MG63 (cell line): ENCODE results near the gene GNA12. TPM values are rescaled to one million over a fixed set of nuclear protein-coding genes. Genes with fewer than 3 reads are reported as not detected.

Experiments used
- DNase-seq: peaks from one replicate; pipeline ENCODE4 v3.0.0-alpha.2; 2020
- H3K27me3 ChIP-seq: fragments of 250-450 bp; sonication (Bioruptor Pico); 2 replicates; pipeline ENCODE4 v1.5.1; 2020; ENCODE audit warnings: mild to moderate bottlenecking, moderate library complexity
- H3K36me3 ChIP-seq: fragments of 250-450 bp; sonication (Bioruptor Pico); 2 replicates; pipeline ENCODE4 v1.5.1; 2020; ENCODE audit warnings: mild to moderate bottlenecking, moderate library complexity
- H3K4me3 ChIP-seq: fragments of 250-450 bp; sonication (Bioruptor Pico); 2 replicates; pipeline ENCODE4 v1.5.1; 2020; ENCODE audit warnings: mild to moderate bottlenecking, moderate library complexity
- H3K9me3 ChIP-seq: fragments of 250-450 bp; sonication (Bioruptor Pico); 2 replicates; pipeline ENCODE4 v1.5.1; 2020; ENCODE audit warnings: mild to moderate bottlenecking, moderate library complexity
- total RNA-seq: library from RNA; depleted of rRNA; stranded (reverse); fragments of >200 nt; shearing (Covaris generic); gene quantifications from 2 replicates; pipeline ENCODE4 v1.2.3, GENCODE V29; 2014; ENCODE audit warnings: low replicate concordance

The GNA12 gene
- total RNA-seq, 1 experiment from 2014 or later = 49.1 TPM

DNA sequence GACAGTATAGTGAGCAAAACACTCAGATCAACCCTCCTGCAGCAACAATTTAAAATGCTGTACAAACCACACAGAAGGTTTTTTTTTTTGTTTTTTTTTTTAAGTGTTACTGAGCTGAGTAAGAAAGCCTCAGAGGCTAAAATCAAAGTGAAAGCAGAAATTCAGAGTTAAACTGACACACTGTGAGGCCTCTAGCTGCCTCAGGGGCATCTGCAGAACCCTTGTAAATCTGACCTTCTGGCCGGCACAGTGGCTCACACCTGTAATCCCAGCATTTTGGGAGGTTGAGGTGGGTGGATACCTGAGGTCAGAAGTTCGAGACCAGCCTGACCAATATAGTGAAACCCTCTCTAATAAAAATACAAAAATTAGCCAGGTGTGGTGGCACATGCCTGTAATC lies 7.4 kb upstream of the GNA12 start:
- no peak overlapping the region for H3K4me3 ChIP-seq
- no peak for DNase-seq
- H3K36me3 ChIP-seq = no peaks in the 10 kb centered on the region
- H3K27me3 ChIP-seq = no peaks in the 10 kb centered on the region
- H3K9me3 ChIP-seq = no peaks in the 10 kb centered on the region

DNA sequence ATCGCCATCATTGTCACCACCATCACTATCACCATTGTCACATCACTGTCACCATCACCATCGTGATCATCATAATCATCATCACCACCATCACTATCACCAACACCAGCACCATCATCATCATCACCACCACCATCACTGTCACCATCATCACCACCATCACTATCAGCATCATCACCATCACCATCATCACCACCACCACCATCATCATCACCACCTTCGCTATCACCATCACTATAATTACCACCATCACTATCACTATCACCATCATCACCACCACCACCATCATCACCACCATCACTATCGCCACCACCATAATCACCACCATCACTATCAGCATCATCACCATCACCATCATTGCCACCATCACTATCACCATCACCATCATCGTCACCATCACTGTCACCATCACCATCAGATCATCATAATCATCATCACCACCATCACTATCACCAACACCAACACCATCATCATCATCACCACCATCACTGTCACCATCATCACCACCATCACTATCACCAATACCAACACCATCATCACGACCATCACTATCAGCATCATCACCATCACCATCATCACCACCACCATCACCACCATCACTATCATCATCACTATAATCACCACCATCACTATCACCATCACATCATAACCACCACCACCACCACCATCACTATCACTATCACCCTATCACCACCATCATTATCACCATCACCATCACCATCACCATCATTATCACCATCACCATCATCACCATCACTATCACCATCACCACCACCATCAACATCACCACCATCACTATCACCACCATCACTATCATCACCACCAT lies 6.0 kb upstream of the GNA12 start:
- peaks cover 4% of the 10 kb centered on the region; the same call in 1 of the 2 replicates for H3K9me3 ChIP-seq
- H3K36me3 ChIP-seq = no peaks in the 10 kb centered on the region
- no peak for DNase-seq
- no peak overlapping the region for H3K4me3 ChIP-seq
- no peaks in the 10 kb centered on the region for H3K27me3 ChIP-seq

DNA sequence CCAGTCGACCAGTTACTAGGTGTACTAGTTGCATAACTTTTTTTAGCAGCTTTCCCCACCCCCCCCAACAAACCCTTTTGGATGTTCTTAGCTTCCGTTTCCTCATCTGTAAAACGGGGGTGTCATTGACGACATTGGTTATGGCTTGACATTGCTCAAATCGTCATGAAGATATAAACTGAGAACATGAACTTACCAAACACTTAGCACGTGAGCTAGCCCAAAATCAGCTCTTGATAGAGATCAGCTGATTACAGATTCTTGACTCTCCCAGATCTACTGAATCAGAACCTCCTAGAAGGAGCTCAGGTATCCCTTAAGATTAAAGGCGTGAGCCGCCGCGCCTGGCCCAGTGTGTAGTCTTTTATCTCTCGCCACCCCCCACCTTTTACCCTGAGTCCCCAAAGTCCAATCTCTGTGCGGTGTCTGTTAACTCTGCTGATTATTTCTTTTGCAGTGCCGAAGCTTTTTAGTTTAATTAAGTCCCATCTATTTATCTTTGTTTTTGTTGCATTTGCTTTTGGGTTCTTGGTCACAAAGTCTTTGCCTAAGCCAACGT lies 1.0 kb upstream of the GNA12 start:
- peaks cover 18% of the 10 kb centered on the region for H3K36me3 ChIP-seq
- H3K27me3 ChIP-seq = no peaks in the 10 kb centered on the region
- no peak for DNase-seq
- peak overlapping the region; percentile 46; the same call in 1 of the 2 replicates for H3K4me3 ChIP-seq
- peaks cover 4% of the 10 kb centered on the region; the same call in 1 of the 2 replicates for H3K9me3 ChIP-seq

DNA sequence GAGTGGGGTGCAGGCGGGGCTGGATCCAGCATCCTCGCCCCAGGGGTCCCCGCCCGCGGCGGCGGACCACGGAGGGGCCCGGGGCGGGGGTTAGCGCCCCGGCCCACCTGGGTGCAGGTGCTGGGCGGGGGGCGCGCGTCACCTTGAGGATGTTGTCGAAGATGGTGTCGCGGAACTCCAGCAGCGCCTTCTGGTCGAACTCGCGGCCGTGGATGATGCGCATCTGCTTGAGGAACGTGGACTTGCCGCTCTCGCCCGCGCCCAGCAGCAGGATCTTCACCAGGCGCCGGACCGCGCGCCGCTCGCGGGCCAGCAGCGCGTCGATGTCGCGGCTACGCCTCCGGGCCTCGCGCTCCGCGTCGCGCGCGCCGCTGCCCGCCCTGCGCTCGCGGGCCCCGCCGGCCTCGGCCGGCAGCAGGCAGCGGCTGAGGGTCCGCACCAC lies 376 bp downstream of the GNA12 start:
- Histone ChIP-seq H3K4me3 (peak overlapping the region; percentile 57), H3K36me3 (peaks cover 25% of the 10 kb centered on the region), H3K27me3 (no peaks in the 10 kb centered on the region), H3K9me3 (peaks cover 4% of the 10 kb centered on the region; the same call in 1 of the 2 replicates)
- DNase-seq = peak; percentile 24

DNA sequence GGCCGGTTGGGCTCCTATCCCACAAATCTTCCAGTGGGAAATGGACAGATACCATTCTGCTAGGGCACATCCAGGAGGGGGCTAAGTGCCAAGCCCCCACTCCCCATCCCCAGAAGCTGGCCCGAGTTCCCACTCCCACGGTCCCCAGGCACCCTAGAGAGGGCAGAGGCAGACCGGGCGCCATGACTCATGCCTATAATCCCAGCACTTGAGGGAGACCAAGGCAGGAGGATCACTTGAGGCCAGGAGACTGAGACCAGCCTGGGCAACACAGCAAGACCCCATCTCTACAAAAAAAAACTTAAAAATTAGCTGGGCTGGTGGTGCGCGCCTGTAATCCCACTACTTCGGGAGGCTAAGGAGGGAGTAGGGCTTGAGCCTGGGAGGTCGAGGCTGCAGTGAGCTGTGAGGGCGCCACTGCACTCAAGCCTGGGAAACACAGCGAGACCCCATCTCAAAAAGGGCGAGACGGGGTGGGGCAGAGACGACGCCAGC lies 870 bp downstream of the GNA12 start:
- Histone ChIP-seq H3K36me3 (peaks cover 25% of the 10 kb centered on the region), H3K27me3 (no peaks in the 10 kb centered on the region), H3K4me3 (peak overlapping the region; percentile 57), H3K9me3 (peaks cover 4% of the 10 kb centered on the region; the same call in 1 of the 2 replicates)
- DNase-seq = peak; percentile 16

DNA sequence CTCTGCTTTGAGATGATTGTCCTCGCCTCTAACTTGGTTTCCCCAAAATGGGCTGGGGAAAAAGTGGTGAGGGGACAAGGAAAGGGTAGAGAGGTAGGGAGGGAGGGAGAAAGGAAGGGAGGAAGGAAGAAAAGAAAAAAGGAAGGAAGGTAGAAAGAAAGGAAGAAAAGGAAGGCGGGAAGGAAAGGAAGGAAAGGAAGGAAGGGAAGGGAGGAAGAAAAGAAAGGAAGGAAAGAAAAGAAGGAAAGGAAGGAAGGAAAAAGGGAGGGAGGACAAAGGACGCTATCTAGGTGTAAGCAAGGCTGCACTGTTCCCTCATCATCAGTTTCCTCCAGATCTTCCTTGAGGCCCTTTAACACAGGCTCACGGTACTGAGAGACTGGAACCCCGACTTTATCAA lies 2.2 kb downstream of the GNA12 start:
- no peak overlapping the region for H3K4me3 ChIP-seq
- DNase-seq = no peak
- H3K9me3 ChIP-seq = peaks cover 4% of the 10 kb centered on the region; the same call in 1 of the 2 replicates
- H3K27me3 ChIP-seq = no peaks in the 10 kb centered on the region
- H3K36me3 ChIP-seq = peaks cover 25% of the 10 kb centered on the region

DNA sequence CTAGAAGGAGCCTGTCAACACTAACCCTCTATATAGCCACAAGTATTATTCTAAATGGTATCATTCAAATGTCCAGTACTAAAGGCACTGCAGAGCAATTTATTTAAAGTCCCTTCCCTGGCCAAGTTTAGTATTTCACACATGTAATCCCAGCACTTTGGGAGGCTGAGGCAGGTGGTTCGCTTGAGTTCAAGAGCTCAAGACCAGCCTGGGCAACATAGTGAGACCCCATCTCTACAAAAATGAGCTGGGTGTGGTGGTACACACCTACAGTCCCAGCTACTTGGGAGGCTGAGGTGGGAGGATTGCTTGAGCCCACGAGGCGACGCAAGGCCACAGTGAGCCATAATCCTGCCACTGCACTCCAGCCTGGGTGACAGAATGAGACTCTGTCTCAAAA lies 3.6 kb downstream of the GNA12 start:
- DNase-seq = no peak
- Histone ChIP-seq H3K27me3 (no peaks in the 10 kb centered on the region), H3K4me3 (no peak overlapping the region), H3K36me3 (peaks cover 34% of the 10 kb centered on the region), H3K9me3 (no peaks in the 10 kb centered on the region)

DNA sequence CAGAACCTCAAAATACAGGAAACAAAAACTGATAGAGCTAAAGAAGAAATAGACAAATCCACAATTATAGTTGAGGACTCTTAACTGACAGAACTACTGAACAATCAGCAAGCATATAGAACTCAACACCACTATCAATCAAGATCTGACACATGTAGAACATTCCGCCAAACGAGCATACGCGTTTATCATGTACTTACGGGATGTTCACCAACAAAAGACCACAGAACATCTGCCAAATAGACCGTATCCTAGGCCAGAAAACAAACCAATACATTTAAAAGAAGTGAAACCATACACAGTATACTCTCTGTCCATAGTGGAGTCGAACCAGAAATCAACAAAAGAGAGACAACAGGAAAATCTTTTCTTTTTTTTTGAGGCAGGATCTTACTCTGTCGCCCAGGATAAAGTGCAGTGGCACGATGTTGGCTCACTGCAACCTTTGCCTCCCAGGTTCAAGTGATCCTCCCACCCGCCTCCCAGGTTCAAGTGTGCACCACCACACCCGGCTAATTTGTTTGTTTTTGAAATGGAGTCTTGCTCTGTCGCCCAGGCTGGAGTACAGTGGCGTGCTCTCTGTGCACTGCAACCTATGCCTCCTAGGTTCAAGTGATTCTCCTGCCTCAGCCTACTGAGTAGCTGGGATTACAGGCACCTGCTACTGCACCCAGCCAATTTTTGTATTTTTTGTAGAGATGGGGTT lies 5.1 kb downstream of the GNA12 start:
- DNase-seq = no peak
- Histone ChIP-seq H3K36me3 (peaks cover 44% of the 10 kb centered on the region), H3K27me3 (no peaks in the 10 kb centered on the region), H3K4me3 (no peak overlapping the region), H3K9me3 (no peaks in the 10 kb centered on the region)

DNA sequence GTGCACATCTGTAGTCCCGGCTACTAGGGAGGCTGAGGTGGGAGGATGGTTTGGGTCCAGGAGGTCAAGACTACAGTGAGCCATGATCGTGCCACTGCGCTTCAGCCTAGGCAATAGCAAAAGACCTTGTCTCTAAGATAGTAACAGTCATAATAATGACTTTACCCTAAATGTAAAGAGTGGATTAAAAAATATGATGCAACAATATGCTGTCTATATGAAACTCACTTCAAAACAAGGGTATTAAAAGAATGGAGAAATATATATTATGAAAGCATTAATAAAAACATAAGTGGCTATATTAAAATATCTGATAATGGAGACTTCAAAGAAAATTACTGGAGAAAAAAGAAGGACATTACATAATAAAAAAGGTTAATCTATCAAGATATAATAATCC lies 5.7 kb downstream of the GNA12 start:
- Histone ChIP-seq H3K36me3 (peaks cover 44% of the 10 kb centered on the region), H3K9me3 (no peaks in the 10 kb centered on the region), H3K27me3 (no peaks in the 10 kb centered on the region), H3K4me3 (no peak overlapping the region)
- DNase-seq = no peak

DNA sequence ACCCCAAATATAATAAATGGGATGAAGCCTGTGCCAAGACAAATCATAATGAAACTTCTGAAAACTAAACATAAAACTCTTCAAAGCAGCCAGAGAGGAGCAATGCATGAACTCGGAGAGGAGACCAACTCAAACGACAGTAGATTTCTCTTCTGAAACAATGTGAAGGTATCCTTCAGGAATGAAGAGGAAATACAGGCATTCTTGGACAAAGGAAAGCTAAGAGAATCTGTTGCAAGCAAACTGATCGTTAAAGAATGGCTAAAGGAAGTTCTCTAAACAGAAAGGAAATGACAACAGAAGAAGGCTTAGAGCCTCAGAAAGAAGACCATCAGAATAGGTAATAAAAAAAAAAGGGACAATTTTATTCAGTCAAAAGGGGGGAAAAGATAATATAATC lies 6.6 kb downstream of the GNA12 start:
- no peak for DNase-seq
- Histone ChIP-seq H3K27me3 (no peaks in the 10 kb centered on the region), H3K9me3 (no peaks in the 10 kb centered on the region), H3K4me3 (peak overlapping the region; percentile 12; the same call in 1 of the 2 replicates), H3K36me3 (peaks cover 40% of the 10 kb centered on the region)

DNA sequence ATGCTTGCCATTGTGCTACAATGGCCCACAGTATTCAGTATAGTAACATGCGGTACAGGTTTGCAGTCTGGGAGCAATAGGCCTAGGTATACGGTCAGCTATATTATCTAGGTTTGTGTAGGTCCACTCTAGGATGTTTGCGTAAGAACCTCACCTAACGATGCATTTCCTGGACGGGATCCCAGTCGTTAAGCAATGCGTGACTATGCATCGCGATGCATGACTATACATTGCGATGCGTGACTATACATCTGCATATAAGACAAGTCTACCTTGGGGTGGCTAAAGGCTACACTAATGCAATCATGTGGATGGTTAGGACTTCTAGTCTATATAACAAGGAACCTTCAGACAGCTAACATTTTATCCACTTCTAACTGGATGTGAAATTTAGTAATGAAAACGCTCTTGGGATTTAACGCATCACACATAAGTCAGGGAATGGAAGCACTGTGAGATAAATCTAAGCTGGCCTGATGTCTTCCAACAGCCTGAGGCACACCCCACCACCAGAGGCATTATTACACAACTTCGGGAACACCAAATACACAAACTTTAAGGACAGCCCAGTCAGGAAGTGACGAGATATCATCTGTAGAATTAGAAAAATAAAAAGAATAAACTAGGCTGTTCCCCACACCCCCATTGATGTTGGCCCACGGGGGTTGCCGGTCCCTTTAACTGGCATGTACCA lies 9.2 kb downstream of the GNA12 start:
- no peaks in the 10 kb centered on the region for H3K27me3 ChIP-seq
- no peaks in the 10 kb centered on the region for H3K9me3 ChIP-seq
- H3K4me3 ChIP-seq = no peak overlapping the region
- H3K36me3 ChIP-seq = peaks cover 28% of the 10 kb centered on the region
- no peak for DNase-seq

DNA sequence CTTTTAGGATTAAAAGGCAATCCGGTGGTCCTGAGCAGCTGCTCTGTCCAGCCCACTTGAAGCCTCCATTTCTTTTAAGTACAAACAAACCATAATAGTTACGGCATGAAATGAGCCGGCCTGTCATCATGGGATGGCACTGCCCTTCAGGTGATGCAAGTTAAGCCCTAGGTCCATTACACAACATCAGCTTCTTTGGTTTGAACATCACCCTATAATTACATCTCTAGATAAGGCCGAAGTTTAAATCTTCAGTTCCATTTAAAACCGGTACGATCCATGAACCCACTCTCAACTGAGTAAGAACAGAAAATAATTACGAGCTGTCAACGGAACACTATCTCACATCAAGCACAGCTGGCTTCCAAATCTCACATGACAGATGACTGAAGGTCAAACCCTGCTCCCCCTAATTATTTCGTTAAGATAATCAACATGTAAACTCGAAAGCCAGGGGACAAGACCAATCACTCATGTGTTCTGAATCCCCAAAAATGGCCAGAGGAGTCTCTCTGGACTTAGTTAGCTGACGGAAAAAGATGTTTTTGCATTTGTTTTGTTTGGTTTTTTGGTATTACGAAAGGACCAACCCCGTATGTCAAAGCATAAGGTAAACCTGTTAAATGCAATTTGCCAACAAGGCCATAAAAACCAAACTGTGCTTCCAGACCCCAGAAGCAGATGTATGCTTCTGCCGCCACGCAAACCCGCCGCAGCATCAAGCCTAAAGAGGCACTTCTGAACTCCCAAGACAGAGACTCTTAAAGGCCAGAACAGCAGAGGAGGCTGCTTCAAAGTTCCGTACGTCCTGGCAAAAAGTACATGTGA lies 10.8 kb downstream of the GNA12 start:
- H3K27me3 ChIP-seq = no peaks in the 10 kb centered on the region
- H3K9me3 ChIP-seq = no peaks in the 10 kb centered on the region
- DNase-seq = no peak
- peaks cover 22% of the 10 kb centered on the region for H3K36me3 ChIP-seq
- H3K4me3 ChIP-seq = no peak overlapping the region

DNA sequence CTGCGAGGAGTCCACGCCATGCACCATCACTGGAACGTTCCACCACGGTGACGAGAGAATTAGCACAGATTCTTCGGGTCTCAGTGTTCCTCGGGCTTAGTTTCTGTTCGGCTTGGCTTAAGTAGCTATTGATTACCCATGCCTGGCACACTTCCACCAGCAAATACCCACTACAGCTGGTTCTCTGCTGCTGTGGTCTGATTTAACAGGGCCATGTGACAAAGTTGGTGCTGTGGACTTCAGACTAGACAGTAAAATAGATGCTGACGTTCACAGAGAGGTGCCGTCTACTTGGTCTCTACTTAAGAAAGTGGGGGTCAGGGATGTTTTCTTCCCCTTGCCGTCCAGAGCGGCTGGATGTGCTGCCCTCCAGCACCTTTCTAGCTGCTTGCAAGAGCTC lies 11.6 kb downstream of the GNA12 start:
- Histone ChIP-seq H3K36me3 (peaks cover 24% of the 10 kb centered on the region), H3K27me3 (no peaks in the 10 kb centered on the region), H3K4me3 (no peak overlapping the region), H3K9me3 (no peaks in the 10 kb centered on the region)
- DNase-seq = no peak

DNA sequence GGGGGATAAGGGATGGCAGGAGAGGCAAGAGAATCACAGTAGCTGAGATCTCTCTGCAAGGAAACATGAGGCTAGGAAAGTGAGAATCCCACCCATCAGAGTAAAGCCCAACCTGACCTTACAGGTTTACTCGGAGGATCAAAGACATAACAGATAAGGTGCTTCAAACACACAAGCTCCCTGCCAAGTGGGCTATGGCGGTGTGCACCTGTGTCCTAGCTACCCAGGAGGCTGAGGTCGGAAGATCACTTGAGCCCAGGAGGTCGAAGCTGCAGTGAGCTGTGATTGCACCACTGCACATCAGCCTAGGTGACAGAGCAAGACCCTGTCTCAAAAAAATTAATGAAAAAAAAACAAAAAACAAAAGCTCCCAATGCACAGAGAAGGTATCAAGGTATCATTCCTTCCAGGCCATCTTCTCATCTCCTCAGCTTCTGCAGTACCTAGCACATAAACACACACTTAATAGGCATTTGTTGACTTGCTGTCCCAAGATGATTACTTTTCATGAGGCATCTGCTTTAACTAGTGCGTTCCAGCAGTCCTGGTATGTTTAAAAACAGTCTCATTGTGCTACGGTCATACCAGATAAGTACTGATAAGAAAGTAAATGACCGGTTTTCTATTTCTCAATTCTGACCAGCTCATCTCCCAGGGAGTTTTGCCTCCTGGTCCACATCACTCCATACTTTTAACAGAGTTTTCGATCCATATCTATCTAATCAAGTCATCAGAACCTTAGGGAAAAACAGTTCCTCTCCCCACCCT lies 13.3 kb downstream of the GNA12 start:
- Histone ChIP-seq H3K9me3 (no peaks in the 10 kb centered on the region), H3K4me3 (no peak overlapping the region), H3K36me3 (peaks cover 23% of the 10 kb centered on the region), H3K27me3 (no peaks in the 10 kb centered on the region)
- DNase-seq = no peak

DNA sequence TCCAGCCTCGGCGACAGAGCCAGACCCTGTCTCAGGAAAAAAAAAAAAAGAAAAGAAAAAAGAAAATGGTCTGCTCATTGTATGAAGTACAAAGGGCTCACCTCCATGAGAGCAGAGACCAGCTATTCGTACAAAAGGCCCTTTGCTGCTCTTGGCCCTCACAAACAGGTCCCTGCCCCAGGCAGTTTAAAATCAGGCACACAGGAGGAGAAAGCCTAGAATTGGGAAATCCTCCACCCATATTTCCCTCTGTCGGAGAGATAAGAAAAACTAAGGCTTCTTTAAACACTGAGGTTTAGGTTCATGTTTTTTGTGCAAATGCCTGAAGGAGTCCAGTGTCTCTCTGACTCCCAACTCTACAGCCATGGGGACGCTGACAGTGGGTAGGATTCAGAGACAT lies 15.1 kb downstream of the GNA12 start:
- DNase-seq = no peak
- no peaks in the 10 kb centered on the region for H3K27me3 ChIP-seq
- no peak overlapping the region for H3K4me3 ChIP-seq
- H3K36me3 ChIP-seq = peaks cover 11% of the 10 kb centered on the region
- H3K9me3 ChIP-seq = no peaks in the 10 kb centered on the region
